ENCODE data around the gene OR2B2. TPM values are rescaled to one million over a fixed set of nuclear protein-coding genes. Genes with fewer than 3 reads are reported as not detected.
"Not testable (repeated sequence)": the region's sequence is repeated elsewhere in the genome, so short reads cannot be mapped to it uniquely, and the experiment has no call there.

OR2B2 gene
- not detected for total RNA-seq

- no peak for DNase-seq
Observed at GRCh38 chr6:27911956-27912446, at the start of gene OR2B2. Gene OR2B2 (minus strand): TSS chr6:27912396. CDS start chr6:27912319, 77 bp downstream.

- DNase-seq = no peak
Observed at GRCh38 chr6:27957516-27957915, 45.3 kb upstream of the OR2B2 start.

GRCh38 chr6:27956941-27957340 lies 44.7 kb upstream of the OR2B2 start, which contains the start of gene OR2B6:
Gene OR2B6 (plus strand): TSS chr6:27957241. CDS start chr6:27957241, 0 bp downstream.
- DNase-seq = no peak

DNA sequence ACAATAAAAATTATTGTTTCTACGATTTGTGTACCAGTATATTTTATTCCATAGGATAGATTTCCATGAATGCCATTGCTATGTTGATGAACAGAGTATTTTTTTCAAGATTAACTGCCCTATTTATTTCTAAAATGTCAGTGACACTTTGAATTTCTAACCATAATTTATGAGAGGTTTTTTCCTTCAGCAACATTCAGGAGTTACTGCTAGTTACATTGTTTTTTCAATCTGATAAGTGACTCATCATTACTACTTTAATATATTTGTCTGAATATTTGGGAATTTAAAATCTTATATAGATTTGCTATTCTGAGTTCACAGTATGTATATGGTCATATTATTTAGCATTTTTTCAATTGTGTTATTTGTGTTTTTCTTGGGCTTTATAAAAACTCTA lies 38.8 kb upstream of the OR2B2 start:
- DNase-seq = no peak

DNA sequence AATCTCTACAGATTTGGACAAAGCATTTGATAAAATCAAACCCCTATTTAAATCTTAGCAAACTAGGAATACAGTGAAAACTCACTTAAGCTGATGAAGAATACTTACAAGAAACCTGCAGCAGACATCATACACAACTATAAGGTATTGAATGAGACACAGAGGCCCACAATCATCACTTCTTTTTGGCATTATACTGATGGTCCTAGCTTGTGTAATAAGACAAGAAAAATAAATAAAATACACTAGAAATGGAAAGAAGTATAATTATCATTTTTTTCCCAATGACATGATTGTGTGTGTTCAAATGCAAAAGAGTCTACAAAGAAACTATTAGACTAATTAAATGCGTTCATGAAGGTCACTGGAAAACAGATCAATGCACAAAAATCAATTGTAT lies 36.0 kb upstream of the OR2B2 start:
- DNase-seq = no peak

- DNase-seq = not testable (repeated sequence)
Observed at GRCh38 chr6:27943072-27943471, 30.9 kb upstream of the OR2B2 start.

GRCh38 chr6:27940766-27941165 lies 28.6 kb upstream of the OR2B2 start:
- no peak for DNase-seq

- DNase-seq = no peak
Observed at GRCh38 chr6:27931209-27931608, 19.0 kb upstream of the OR2B2 start.

- DNase-seq = not testable (repeated sequence)
Observed at GRCh38 chr6:27929930-27930329, 17.7 kb upstream of the OR2B2 start.

DNA sequence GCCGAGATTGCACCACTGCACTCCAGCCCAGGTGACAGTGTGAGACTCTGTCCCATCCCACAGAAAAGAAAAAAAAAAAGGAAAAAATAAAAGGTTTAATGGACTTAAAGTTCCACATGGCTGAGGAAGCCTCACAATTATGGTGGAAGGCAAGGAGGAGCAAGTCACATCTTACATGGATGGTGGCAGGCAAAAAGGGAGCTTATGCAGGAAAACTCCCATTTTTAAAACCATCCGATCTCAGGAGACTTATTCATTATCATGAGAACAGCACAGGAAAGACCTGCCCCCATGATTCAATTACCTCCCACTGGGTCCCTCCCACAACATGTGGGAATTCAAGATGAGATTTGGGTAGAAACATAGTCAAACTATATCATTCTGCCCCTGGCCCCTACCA lies 15.8 kb upstream of the OR2B2 start:
- not testable (repeated sequence) for DNase-seq

- DNase-seq = no peak
Observed at GRCh38 chr6:27924179-27924578, 12.0 kb upstream of the OR2B2 start.

- no peak for DNase-seq
Observed at GRCh38 chr6:27922949-27923348, 10.8 kb upstream of the OR2B2 start.

DNA sequence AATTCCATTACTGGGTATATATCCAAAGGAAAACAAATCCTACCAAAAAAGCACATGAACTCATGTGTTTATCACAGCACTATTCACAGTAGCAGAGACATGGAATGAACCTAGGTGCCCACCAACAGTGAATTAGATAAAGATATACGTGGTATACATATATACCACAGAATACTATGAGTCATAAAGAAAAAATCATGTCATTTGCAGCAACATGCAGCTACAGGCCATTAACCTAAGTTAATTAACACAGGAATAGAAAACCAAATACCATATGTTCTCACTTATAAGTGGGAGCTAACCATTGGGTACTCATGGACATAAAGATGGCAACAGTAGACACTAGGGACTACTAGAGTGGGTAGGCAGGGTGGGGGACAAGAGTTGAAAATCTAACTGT lies 4.2 kb downstream of the OR2B2 start:
- no peak for DNase-seq

DNA sequence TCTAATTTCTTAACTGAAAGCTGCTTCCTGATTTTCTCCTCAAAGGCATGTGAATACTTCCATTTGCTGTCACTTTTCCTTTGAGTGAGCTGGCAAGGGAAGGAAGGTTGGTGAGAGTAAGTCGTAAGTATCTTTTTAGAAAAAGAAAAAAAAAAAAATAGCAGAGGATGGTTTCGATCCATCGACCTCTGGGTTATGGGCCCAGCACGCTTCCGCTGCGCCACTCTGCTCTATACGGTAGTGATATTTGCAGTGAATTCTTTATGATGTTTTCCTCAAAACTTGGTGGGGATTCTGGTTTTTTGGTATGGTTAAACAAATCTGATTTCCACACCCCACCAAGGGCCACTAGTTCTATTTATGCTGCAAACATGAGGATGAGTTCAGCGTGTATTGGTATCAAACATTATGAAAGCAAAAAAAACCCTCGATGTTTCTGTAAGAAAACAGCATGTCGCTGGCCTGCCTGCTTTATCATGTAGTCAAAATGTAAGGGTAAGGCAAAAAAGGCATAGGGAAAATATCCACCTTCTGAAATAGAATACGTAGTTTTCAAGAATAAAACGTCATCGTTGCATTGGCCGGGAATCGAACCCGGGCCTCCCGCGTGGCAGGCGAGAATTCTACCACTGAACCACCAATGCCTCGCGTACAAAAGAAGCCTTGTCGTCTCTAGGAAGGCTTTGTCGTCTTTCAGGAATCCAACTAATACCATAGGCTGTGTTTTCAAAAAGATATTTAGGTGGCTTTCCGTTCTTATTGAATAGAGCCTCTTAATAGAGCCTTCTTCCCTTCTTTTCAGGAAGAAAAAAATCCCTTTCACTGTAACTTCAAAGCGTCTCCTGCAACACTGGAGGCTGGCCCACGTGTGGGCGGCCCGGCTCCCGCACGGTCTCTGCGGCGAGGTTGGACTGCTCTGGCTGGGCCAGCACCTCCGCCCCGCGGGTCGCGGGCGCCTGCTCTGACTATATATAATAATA lies 9.6 kb downstream of the OR2B2 start:
- peak; percentile 98 for DNase-seq

- no peak for DNase-seq
Observed at GRCh38 chr6:27901801-27902200, 10.4 kb downstream of the OR2B2 start.

GRCh38 chr6:27900197-27900596 lies 12.0 kb downstream of the OR2B2 start:
- not testable (repeated sequence) for DNase-seq

DNA sequence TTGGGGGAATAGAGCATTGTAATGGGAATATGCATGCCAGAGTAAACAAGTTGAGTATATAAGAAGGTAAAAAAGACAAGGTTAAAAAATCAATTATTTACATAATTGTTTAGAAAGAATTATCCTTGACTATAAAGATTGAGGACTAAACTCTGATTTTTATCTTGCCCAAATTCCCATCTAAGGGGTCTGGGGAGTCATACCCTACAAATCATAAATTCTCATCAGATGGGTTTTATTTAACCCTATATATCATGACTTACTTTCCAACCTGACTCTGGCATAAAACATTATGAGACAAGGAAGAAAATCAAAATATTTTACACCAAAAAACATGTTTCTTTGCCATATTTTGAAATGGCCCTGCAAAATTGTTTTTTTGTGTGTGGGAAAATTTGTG lies 12.7 kb downstream of the OR2B2 start:
- no peak for DNase-seq

GRCh38 chr6:27897580-27898206 lies 14.5 kb downstream of the OR2B2 start:
- no peak for DNase-seq

DNA sequence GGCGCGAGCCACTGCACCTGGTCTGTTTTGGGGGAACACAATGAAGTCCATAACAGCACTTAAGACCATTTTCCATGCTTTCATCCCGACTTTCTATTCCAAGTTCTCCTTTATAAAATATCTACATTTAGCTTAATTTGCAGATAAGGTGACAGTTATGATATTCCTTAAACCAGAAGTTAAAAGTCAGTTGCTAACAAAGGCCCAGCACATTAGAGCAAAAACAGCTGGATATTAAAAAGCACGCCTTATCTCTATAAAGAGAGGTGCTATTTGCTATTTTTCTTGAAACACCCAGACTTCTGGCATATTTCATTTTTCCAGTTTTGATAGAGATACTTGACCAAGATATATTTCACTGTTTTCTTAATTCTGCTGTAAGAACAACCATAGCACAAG lies 15.8 kb downstream of the OR2B2 start:
- DNase-seq = no peak

DNA sequence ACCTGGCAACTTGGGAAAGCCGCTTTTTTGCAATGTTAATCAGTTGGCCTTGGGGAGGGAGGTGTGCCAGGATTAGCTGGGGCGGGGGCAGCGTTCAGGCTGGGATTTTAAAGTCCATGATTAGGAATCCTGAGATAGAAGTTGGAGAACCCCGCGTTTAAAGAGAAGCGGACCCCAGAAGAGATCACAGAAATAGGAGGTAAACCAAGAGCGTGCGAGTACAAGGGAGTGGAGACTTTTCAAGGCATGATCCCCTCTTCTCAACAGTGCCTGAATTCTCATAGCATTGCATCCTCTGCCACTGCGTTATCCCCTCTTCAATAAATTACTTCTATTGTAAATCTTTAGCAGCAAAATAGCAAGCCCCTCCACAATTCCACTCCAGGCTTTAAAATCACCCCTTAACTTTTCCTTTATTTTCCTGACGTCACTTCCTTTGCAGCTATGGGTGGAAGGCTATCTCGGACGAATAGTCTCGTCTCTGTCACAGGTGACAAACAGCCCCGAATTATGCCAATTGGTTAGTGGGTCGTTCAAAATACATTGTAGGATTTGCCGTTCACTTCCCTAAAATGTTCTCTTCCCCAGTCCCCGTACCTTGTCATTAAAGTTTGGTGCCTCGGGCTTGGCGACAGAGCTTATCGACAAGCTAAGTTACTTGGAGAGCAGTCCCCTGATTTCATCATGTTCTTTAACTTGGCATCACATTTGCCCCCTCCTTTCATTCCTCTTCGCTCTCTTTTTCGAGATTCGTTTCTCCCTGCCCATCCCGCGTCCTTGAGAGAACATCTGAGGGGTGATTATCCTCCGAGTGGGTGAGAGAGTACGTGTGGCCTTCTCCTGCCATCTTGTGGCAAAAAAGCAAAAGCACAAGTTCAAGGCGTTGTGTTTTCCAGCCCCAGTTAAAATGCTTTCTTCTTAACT lies 17.1 kb downstream of the OR2B2 start:
- DNase-seq = peak; percentile 94

DNA sequence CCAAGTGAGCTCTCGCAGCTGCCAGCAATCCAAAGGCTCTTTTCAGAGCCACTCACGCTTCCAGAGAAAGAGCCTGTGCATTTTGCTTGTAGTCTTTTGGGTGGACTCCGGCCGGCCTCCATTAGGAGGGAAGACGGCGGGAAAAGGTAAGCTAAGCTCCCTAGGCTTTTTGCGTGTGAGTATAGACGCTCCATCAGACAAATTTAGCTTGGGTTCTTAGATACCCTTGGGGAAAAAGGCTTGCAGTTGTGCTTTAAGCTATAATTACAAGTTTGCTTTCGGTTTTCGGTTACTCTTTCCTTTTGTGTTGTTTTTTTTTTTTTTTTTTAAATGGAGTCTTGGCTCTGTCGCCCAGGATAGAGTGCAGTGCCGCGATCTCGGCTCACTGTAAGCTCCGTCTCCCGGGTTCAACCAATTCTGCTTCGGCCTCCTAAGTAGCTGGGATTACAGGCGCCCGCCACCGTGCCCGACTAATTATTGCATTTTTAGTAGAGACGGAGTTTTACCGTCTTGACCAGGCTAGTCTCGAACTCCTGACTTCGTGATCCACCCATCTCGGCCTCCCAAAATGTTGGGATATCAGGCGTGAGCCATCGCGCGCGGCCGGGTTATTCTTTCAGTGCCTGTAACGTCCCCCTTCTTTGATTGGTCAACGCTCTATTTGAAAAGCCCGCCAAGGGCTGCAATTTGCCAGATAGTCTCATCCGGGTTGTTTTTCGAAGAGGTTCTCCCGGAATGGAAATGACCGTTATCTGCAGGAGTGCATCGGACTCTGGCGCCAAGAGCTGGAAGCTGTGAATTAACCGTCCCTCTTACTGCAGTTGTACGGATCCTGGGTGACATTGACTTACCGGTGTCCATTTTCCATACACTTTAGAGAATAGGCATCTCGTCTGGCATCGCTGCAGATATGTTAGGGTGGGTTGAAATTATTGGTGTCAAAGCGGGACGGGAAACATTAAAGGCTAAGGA lies 18.1 kb downstream of the OR2B2 start:
- peak; percentile 98 for DNase-seq
